Tibial nerve (tissue), 4 donors: ENCODE measurements around the gene PCDHA8. TPM values are rescaled to one million over a fixed set of nuclear protein-coding genes. Genes with fewer than 3 reads are reported as not detected.
"Not testable (repeated sequence)": the region's sequence is repeated elsewhere in the genome, so short reads cannot be mapped to it uniquely, and the experiment has no call there.

Source experiments
- DNase-seq, 2 donors: peaks; one replicate each; pipeline ENCODE4 v3.0.0-alpha.2; 2019; ENCODE audit warnings: low spot score in 2 of 2
- H3K27ac ChIP-seq, 4 donors: fragments of 200-600 bp; sonication (generic) in 3 of 4; one replicate each; pipeline ENCODE4 v1.5.1; 2017 to 2019; ENCODE audit warnings: mild to moderate bottlenecking in 1 of 4
- H3K27me3 ChIP-seq, 2 donors: fragments of 200-600 bp; sonication (generic) in 1 of 2; one replicate each; pipeline versions ENCODE4 v1.5.1 to v1.6.0; 2017 to 2019
- H3K36me3 ChIP-seq, 3 donors: fragments of 200-600 bp; sonication (generic); one replicate each; pipeline ENCODE4 v1.5.1; 2018 to 2019
- H3K4me1 ChIP-seq, 4 donors: fragments of 200-600 bp; sonication (generic) in 3 of 4; one replicate each; pipeline ENCODE4 v1.5.1; 2017 to 2019
- H3K4me3 ChIP-seq, 4 donors: fragments of 200-600 bp; sonication (generic) in 3 of 4; one replicate each; pipeline ENCODE4 v1.5.1; 2017 to 2019; ENCODE audit warnings: mild to moderate bottlenecking in 1 of 4, moderate library complexity in 1 of 4
- H3K9me3 ChIP-seq, 4 donors: fragments of 200-600 bp; sonication (generic) in 3 of 4; one replicate each; pipeline ENCODE4 v1.5.1; 2017 to 2019
- CTCF ChIP-seq, 5 experiments: fragments of 200-600 bp in 3 of 5; fragments of 450-650 bp in 2 of 5; sonication (generic) in 3 of 5; IDR thresholded peaks; one replicate each; pipeline ENCODE4 v1.5.1; 2016 to 2019; ENCODE audit warnings: antibody characterized with exemption in 5 of 5, mild to moderate bottlenecking in 3 of 5, moderate library complexity in 2 of 5
- EP300 ChIP-seq, 2 donors: sonication (generic); formaldehyde crosslinking; IDR thresholded peaks; one replicate each; pipeline ENCODE4 v1.6.1; 2017; ENCODE audit warnings: antibody characterized with exemption in 2 of 2, mild to moderate bottlenecking in 1 of 2
- POLR2A ChIP-seq, 2 donors: fragments of 450-650 bp; IDR thresholded peaks; one replicate each; pipeline ENCODE4 v1.6.1; 2017; ENCODE audit warnings: antibody characterized with exemption in 2 of 2, mild to moderate bottlenecking in 2 of 2, moderate library complexity in 2 of 2
- WGBS, 2 donors: methylation state at CpG; one replicate each; pipeline ENCODE4 v1.1.5; 2018; 5-methylcytosine and 5-hydroxymethylcytosine counted together
- total RNA-seq, 4 donors: library from RNA; depleted of rRNA; stranded (reverse); fragments of >200 nt; gene quantifications; one replicate each; pipeline ENCODE4 v1.1.0, GENCODE V29; 2016

PCDHA8 gene
- total RNA-seq, 4 donors from 2014 or later: 0.63 to 2.0 (median 0.84) TPM

DNA sequence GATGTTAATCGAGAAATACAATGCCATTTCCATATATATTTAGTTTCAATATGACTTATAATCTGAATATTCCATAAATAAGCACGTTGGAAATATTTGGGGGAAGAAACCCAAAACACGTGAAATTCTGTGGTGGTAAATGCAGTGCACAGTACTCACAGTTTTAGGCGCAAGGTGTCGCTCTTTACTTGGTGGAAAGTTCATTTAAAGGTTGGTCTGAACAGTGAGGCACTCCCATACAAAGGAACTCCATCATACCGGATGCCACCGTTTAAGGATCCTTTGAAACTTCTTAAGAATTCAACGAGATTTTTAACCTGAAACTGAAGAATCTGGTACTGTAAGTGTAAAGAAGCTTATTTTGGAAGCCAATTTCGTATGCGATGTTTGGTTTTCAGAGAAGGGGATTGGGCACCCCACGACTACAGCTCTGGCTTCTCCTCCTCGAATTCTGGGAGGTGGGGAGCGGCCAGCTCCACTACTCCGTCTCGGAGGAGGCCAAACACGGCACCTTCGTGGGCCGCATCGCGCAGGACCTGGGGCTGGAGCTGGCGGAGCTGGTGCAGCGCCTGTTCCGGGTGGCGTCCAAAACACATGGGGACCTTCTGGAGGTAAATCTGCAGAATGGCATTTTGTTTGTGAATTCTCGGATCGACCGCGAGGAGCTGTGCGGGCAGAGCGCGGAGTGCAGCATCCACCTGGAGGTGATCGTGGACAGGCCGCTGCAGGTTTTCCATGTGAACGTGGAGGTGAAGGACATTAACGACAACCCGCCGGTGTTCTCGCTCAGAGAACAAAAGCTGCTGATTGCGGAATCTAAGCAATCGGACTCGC lies 28.0 kb downstream of the PCDHA8 start, which contains the start of gene PCDHA11:
Gene PCDHA11 (plus strand): TSS at position 237 of the 834 bp plus-strand sequence. CDS start 147 bp downstream, at position 384.
- H3K36me3 ChIP-seq: no peaks in the 10 kb centered on the region
- H3K27ac ChIP-seq: no peak within 1 kb of the TSS
- TF ChIP-seq EP300 (IDR thresholded peaks at IDR 0.05): no peak
- peak in 3 of 5 experiments; percentile 12 to 27 (median 21) for TF ChIP-seq CTCF (IDR thresholded peaks at IDR 0.05)
- DNase-seq: no peak
- no peaks in the 10 kb centered on the region for H3K27me3 ChIP-seq
- H3K9me3 ChIP-seq: peaks cover 0 to 50% (median under 1%) of the 10 kb centered on the region in 4 donors
- H3K4me3 ChIP-seq: peak within 1 kb of the TSS in 1 of 4 donors; percentile 37
- no peaks in the 10 kb centered on the region for H3K4me1 ChIP-seq
- WGBS, 2 donors: 15 to 27% methylated on average over 40 to 41 of the region's 41 CpGs

DNA sequence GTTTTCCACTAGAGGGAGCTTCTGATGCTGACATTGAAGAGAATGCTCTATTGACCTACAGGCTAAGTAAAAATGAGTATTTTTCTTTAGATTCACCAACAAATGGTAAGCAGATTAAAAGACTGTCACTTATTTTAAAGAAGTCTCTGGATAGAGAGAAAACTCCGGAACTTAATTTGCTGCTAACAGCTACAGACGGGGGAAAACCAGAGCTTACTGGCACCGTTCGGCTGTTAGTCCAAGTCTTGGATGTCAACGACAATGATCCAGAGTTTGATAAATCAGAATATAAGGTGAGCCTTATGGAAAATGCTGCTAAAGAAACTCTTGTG lies 28.5 kb downstream of the PCDHA8 start:
- Histone ChIP-seq H3K4me1 (no peaks in the 10 kb centered on the region), H3K27me3 (no peaks in the 10 kb centered on the region), H3K9me3 (peaks cover 0 to 47% (median 3%) of the 10 kb centered on the region in 4 donors), H3K4me3 (peak overlapping the region in 1 of 4 donors; percentile 37), H3K36me3 (no peaks in the 10 kb centered on the region), H3K27ac (no peak overlapping the region)
- TF ChIP-seq CTCF (IDR thresholded peaks at IDR 0.05) (no peak), POLR2A (IDR thresholded peaks at IDR 0.05) (no peak), EP300 (IDR thresholded peaks at IDR 0.05) (no peak)
- no peak for DNase-seq
- 63 to 67% methylated on average over 5 of the region's 5 CpGs for WGBS, 2 donors

DNA sequence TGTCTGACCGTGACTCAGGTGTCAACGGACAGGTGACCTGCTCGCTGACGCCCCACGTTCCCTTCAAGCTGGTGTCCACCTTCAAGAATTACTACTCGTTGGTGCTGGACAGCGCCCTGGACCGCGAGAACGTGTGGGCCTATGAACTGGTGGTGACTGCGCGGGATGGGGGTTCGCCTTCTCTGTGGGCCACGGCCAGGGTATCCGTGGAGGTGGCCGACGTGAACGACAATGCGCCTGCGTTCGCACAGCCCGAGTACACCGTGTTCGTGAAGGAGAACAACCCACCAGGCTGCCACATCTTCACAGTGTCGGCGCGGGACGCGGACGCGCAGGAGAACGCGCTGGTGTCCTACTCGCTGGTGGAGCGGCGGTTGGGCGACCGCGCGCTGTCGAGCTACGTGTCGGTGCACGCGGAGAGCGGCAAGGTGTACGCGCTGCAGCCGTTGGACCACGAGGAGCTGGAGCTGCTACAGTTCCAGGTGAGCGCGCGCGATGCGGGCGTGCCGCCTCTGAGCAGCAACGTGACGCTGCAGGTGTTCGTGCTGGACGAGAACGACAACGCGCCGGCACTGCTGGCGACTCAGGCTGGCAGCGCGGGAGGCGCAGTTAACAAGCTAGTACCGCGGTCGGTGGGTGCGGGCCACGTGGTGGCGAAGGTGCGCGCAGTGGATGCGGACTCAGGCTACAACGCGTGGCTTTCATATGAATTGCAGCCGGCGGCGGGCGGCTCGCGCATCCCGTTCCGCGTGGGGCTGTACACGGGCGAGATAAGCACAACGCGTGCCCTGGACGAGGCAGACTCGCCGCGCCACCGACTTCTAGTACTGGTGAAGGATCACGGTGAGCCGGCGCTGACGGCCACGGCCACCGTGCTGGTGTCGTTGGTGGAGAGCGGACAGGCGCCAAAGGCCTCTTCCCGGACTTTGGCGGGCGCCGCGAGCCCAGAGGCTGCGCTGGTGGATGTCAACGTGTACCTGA lies 29.5 kb downstream of the PCDHA8 start:
- Histone ChIP-seq H3K27me3 (no peaks in the 10 kb centered on the region), H3K4me1 (no peaks in the 10 kb centered on the region), H3K9me3 (peaks cover 0 to 48% (median 4%) of the 10 kb centered on the region in 4 donors), H3K27ac (no peak overlapping the region), H3K36me3 (no peaks in the 10 kb centered on the region), H3K4me3 (no peak overlapping the region)
- TF ChIP-seq EP300 (IDR thresholded peaks at IDR 0.05): no peak
- TF ChIP-seq CTCF (IDR thresholded peaks at IDR 0.05): no peak
- no peak for TF ChIP-seq POLR2A (IDR thresholded peaks at IDR 0.05)
- no peak for DNase-seq
- WGBS, 2 donors: 45 to 56% methylated on average over 83 to 110 of the region's 114 CpGs

- H3K27ac ChIP-seq: no peak within 1 kb of the TSS
- peak within 1 kb of the TSS in 1 of 4 donors; percentile 39 for H3K4me3 ChIP-seq
Measured at GRCh38 chr5:140875085-140876065, 34.4 kb downstream of the PCDHA8 start, which contains the start of gene PCDHA12. PCDHA12 (plus strand) TSS chr5:140875308; CDS start chr5:140875473, 165 bp downstream.

DNA sequence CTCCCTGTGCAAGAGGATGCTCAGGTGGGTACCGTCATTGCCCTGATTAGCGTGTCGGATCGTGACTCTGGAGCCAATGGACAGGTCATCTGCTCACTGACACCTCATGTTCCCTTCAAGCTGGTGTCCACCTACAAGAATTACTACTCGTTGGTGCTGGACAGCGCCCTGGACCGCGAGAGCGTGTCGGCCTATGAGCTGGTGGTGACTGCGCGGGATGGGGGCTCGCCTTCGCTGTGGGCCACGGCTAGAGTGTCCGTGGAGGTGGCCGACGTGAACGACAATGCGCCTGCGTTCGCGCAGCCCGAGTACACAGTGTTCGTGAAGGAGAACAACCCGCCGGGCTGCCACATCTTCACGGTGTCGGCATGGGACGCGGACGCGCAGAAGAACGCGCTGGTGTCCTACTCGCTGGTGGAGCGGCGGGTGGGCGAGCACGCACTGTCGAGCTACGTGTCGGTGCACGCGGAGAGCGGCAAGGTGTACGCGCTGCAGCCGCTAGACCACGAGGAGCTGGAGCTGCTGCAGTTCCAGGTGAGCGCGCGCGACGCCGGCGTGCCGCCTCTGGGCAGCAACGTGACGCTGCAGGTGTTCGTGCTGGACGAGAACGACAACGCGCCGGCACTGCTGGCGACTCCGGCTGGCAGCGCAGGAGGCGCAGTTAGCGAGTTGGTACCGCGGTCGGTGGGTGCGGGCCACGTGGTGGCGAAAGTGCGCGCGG lies 35.7 kb downstream of the PCDHA8 start:
- not testable (repeated sequence) for H3K4me1 ChIP-seq, H3K36me3 ChIP-seq, DNase-seq, H3K27me3 ChIP-seq, H3K27ac ChIP-seq, H3K4me3 ChIP-seq
- WGBS, 2 donors: 49 to 52% methylated on average over 43 to 67 of the region's 80 CpGs
- H3K9me3 ChIP-seq: peaks cover 0 to 47% (median 9%) of the 10 kb centered on the region in 4 donors

More at GRCh38 chr5:140875085-140876065, 34.4 kb downstream of the PCDHA8 start, which contains the start of gene PCDHA12:
- no peak for DNase-seq
- Histone ChIP-seq H3K27me3 (no peaks in the 10 kb centered on the region), H3K36me3 (no peaks in the 10 kb centered on the region), H3K9me3 (peaks cover 0 to 47% (median 8%) of the 10 kb centered on the region in 4 donors), H3K4me1 (no peaks in the 10 kb centered on the region)
- TF ChIP-seq EP300 (IDR thresholded peaks at IDR 0.05) (no peak), CTCF (IDR thresholded peaks at IDR 0.05) (no peak), POLR2A (IDR thresholded peaks at IDR 0.05) (no peak)
- 17 to 18% methylated on average over 47 of the region's 47 CpGs for WGBS, 2 donors
